ENCODE results near the gene MTTP.

MTTP gene

GRCh38 chr4:99658666-99659065 is 84.0 kb downstream of the MTTP start:
- H3K27ac ChIP-seq: no peak overlapping the region
- H3K4me3 ChIP-seq: no peak overlapping the region
- H3K36me3 ChIP-seq: no peaks in the 10 kb centered on the region
- peaks cover 10% of the 10 kb centered on the region; the same call in 1 of the 2 replicates for H3K4me1 ChIP-seq
- no peak for TF ChIP-seq Cebpa-rat (IDR thresholded peaks at IDR 0.05)
- no peaks in the 10 kb centered on the region for H3K9me3 ChIP-seq
- H3K27me3 ChIP-seq: no peaks in the 10 kb centered on the region
- no peak overlapping the region for H3K9ac ChIP-seq
- H3K4me2 ChIP-seq: no peak overlapping the region
- no peaks in the 10 kb centered on the region for H4K20me1 ChIP-seq

GRCh38 chr4:99661907-99662306 is 87.3 kb downstream of the MTTP start:
- Histone ChIP-seq H3K9me3 (no peaks in the 10 kb centered on the region), H4K20me1 (no peaks in the 10 kb centered on the region), H3K27me3 (no peaks in the 10 kb centered on the region), H3K4me3 (no peak overlapping the region), H3K9ac (no peak overlapping the region), H3K4me1 (no peaks in the 10 kb centered on the region), H3K4me2 (no peak overlapping the region), H3K27ac (no peak overlapping the region), H3K36me3 (no peaks in the 10 kb centered on the region)
- TF ChIP-seq Cebpa-rat (IDR thresholded peaks at IDR 0.05): no peak

GRCh38 chr4:99664716-99665115 is 90.1 kb downstream of the MTTP start:
- no peaks in the 10 kb centered on the region for H3K4me1 ChIP-seq
- no peaks in the 10 kb centered on the region for H3K9me3 ChIP-seq
- H3K9ac ChIP-seq: no peak overlapping the region
- H3K27me3 ChIP-seq: no peaks in the 10 kb centered on the region
- no peaks in the 10 kb centered on the region for H4K20me1 ChIP-seq
- no peak overlapping the region for H3K4me3 ChIP-seq
- no peak for TF ChIP-seq Cebpa-rat (IDR thresholded peaks at IDR 0.05)
- no peak overlapping the region for H3K4me2 ChIP-seq
- H3K36me3 ChIP-seq: no peaks in the 10 kb centered on the region
- H3K27ac ChIP-seq: no peak overlapping the region

- no peak overlapping the region for H3K4me3 ChIP-seq
- no peaks in the 10 kb centered on the region for H4K20me1 ChIP-seq
- TF ChIP-seq Cebpa-rat (IDR thresholded peaks at IDR 0.05): no peak
- H3K9ac ChIP-seq: no peak overlapping the region
- H3K27ac ChIP-seq: no peak overlapping the region
- no peak overlapping the region for H3K4me2 ChIP-seq
- peaks cover 5% of the 10 kb centered on the region for H3K9me3 ChIP-seq
- H3K4me1 ChIP-seq: no peaks in the 10 kb centered on the region
- H3K36me3 ChIP-seq: no peaks in the 10 kb centered on the region
- no peaks in the 10 kb centered on the region for H3K27me3 ChIP-seq
These were observed 91.4 kb downstream of the MTTP start for GRCh38 chr4:99665983-99666382.

GRCh38 chr4:99668472-99668871 is 93.8 kb downstream of the MTTP start:
- Histone ChIP-seq H3K9ac (no peak overlapping the region), H3K4me3 (no peak overlapping the region), H4K20me1 (no peaks in the 10 kb centered on the region), H3K27ac (no peak overlapping the region), H3K4me2 (no peak overlapping the region), H3K9me3 (peaks cover 30% of the 10 kb centered on the region), H3K36me3 (no peaks in the 10 kb centered on the region), H3K27me3 (no peaks in the 10 kb centered on the region), H3K4me1 (no peaks in the 10 kb centered on the region)
- no peak for TF ChIP-seq Cebpa-rat (IDR thresholded peaks at IDR 0.05)

- Histone ChIP-seq H3K4me2 (no peak overlapping the region), H4K20me1 (no peaks in the 10 kb centered on the region), H3K4me3 (no peak overlapping the region), H3K27ac (no peak overlapping the region), H3K36me3 (no peaks in the 10 kb centered on the region), H3K9me3 (peaks cover 34% of the 10 kb centered on the region), H3K9ac (no peak overlapping the region), H3K27me3 (no peaks in the 10 kb centered on the region), H3K4me1 (no peaks in the 10 kb centered on the region)
- no peak for TF ChIP-seq Cebpa-rat (IDR thresholded peaks at IDR 0.05)
These were observed 94.5 kb downstream of the MTTP start for GRCh38 chr4:99669084-99669483.

GRCh38 chr4:99670409-99671073 is 95.9 kb downstream of the MTTP start:
- no peak overlapping the region for H3K9ac ChIP-seq
- H3K36me3 ChIP-seq: no peaks in the 10 kb centered on the region
- H4K20me1 ChIP-seq: no peaks in the 10 kb centered on the region
- TF ChIP-seq Cebpa-rat (IDR thresholded peaks at IDR 0.05): no peak
- H3K27me3 ChIP-seq: no peaks in the 10 kb centered on the region
- no peak overlapping the region for H3K4me2 ChIP-seq
- peaks cover 37% of the 10 kb centered on the region for H3K9me3 ChIP-seq
- no peaks in the 10 kb centered on the region for H3K4me1 ChIP-seq
- H3K4me3 ChIP-seq: no peak overlapping the region
- no peak overlapping the region for H3K27ac ChIP-seq

Data from BLaER1 (cell line).